Measurements from ENCODE around the gene PLA2G4D.

PLA2G4D gene

DNA sequence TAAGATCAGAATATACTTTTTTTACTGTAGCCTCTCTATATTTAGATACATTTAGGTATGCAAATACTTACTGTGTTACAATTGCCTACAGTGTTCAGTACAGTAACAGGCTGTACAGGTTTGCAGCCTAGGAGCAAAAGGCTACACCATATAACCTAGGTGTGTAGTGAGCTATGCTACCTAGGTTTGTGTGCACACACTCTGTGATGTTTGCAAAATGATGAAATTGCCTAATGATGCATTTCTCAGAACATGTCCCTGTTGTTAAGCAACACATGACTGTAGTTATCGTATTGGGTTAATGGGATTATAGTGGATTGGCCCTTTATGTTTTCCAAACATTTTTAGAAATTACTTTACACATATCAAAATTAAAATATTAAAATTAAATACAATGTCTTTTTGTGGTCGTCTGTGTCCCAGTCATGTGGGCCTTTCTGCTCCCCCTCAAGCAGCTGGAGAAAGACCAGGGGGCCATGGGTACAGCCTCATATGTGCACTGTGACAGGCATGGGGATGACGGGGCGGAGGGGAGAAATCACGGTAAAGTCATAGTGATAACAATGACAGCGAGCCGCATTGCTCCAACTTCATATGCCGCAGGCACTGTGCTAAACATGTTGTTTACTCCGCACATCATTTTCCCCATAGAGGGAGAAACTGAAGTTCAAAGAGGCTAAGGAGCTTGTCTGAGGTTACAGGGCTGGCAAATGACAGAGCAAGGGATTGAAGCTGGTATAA lies 46.1 kb downstream of the PLA2G4D start:
- DNase-seq: no peak

DNA sequence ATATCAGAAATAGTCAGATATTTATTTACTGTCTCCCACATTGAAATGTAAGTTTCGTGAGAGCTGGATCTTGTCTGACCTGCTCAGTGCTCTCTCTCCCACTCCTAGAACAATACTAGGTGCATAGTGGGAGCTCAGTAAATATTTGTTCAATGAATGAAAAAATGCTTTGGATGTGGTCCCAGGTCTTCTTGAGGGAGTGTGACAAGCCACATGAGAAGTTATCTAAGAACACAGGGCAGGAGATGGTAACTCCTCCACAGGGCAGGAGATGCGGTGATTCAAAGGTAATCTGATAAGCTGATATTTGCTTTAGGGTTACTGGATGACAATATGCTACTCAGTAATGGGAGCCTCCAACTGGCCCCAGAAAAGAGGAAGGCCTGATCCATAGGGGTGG lies 47.8 kb downstream of the PLA2G4D start:
- no peak for DNase-seq

GRCh38 chr15:42045211-42045615 lies 49.1 kb downstream of the PLA2G4D start:
- no peak for DNase-seq

DNA sequence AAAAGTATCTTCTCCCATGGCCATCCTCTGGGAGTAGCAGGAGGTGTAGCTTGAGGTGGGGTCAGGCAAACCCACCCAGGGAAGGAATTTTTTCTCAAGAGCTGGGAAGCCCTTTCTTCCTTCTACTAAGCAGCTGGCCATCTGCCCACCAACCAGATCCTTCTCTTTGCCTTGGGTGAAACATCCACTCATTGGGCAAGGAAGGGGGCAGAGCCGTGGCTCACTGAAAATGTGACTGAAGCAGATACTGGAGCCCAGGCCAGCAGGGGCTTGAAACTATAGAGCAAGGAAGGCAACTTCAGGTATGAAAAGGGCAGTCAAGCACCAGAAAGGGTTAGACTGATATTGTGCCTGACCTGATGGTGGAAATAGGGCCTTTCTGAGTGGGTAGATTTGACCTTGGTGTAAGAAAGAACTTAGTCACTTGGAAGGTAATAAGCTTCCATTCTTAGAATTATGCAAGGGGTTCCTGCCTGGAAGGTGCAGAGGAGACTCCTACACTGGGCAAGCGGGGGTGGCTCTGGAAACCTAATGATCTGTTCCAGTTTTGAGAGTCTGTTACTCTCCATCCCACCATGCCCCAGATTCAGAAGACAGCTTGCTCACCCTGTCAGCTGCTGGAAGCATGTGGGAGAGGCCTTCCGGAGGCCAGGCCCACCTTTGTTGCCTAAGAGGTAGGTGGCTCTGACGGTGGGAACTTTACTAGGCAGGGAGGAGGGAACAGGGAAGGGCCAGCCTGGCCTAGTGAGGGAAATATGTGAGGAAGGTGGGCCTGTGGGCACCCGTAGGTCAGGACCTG lies 51.6 kb downstream of the PLA2G4D start:
- no peak for DNase-seq

GRCh38 chr15:42038401-42038800 lies 56.0 kb downstream of the PLA2G4D start:
- no peak for DNase-seq

GRCh38 chr15:42037656-42038055 lies 56.7 kb downstream of the PLA2G4D start:
- DNase-seq: no peak

GRCh38 chr15:42036966-42037365 lies 57.4 kb downstream of the PLA2G4D start:
- no peak for DNase-seq

GRCh38 chr15:42036112-42036905 lies 58.1 kb downstream of the PLA2G4D start:
- DNase-seq: no peak

- DNase-seq: no peak
Observed at GRCh38 chr15:42035435-42035761, 59.0 kb downstream of the PLA2G4D start.

GRCh38 chr15:42034628-42035434 lies 59.5 kb downstream of the PLA2G4D start:
- no peak for DNase-seq

DNA sequence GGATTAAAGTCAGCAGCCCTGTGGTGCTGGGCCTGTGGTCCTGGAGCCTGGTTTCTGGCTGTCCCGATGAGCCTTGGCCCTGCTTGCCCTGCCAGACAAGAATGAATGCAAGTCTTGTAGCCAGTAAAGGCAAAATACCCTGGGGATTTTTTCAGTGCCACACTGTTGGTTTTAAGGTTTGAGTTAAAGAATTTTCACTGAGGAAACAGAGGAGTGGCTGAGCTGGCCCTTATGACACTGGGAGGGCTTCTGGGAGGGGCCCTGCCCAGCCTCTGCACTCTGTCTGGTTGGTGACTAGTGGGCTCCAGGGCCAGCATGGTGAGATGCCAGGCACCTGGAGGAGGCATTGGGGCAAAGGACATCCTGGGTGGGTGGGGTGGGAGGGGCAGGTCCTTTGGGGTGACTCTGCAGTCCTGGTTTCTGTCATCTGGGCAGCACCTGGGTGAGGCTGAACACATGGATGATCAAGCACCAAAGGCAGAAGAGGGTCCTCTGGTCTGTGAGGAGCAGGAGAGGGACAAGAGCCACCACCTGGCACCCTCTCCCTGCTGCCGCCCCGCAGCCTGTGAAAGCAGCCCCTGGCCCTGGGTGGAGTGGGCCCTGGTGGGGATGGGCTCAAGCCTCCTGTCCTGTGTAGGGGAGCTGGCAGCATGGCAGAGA lies 61.0 kb downstream of the PLA2G4D start:
- DNase-seq: no peak

DNA sequence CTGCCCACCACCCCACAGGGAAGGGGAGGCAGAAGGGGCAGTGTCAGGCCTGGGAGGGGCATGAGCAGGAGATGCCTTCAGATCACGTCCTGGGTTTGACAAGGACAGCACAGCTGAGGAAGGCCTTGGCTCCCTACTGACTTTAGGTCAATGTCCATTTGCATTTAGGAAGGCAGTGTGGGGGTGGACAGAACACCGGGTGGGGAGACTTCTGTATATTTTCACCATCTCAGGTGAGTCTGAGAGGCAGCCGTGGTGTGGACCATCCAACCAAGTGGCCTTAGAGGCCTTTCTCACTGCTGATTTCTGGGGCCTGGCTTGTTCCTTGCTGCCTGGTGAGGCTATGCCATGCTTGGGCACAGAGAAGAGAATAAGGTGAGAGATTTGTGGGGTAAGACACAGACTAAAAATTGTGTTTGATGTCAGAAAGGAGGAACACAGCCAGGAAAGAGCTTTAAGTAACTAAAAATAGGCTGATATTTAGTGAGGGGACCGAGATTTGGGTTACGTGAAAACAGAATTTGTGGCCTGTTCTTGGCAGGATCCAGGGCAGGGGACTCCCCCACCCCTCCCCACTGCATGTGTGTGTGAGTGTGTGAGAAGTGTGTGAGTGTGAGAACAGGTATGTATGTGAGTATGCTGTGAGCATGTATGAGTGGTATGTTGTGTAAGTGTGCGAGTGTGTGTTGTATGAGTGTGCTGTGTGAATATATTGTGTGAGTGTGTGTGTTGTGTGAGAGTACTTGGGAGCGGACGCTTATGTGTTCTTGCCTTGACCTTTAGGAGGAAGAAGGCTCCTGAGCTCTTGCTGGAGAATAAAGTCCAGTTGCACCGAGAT lies 61.8 kb downstream of the PLA2G4D start:
- DNase-seq: no peak

- DNase-seq: no peak
Observed at GRCh38 chr15:42031198-42031915, 63.0 kb downstream of the PLA2G4D start.

GRCh38 chr15:42027521-42027920 lies 66.8 kb downstream of the PLA2G4D start:
- no peak for DNase-seq

DNA sequence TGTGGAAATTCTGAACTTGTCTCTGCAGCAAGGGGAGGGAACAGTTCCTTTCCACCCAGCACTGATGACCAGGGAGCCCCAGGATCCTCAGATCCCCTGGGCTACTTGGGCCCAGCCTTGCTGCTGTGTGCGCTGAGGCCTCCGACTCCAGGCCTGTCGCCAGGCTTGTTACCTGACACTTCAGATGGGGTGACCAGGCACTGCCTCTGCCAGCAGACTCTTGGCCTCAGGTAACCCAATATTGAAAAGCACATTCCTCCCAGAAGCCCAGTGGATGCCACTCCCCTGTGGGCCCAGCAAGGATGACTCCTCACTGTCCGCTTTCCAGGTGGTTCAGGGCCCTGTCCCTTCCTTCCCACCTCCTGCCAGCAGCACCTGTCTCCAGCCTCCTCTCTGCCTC lies 70.1 kb downstream of the PLA2G4D start:
- DNase-seq: no peak

GRCh38 chr15:42021593-42021992 lies 72.8 kb downstream of the PLA2G4D start:
- no peak for DNase-seq

- DNase-seq: no peak
Observed at GRCh38 chr15:42020713-42021273, 73.6 kb downstream of the PLA2G4D start, which contains the start of gene PLA2G4E. TSS of gene PLA2G4E (minus strand) at chr15:42021042. CDS start at chr15:42021030, 12 bp downstream.

- no peak for DNase-seq
Observed at GRCh38 chr15:42018306-42019224, 75.8 kb downstream of the PLA2G4D start.
